ENCODE data around the gene CIT. TPM values are rescaled to one million over a fixed set of nuclear protein-coding genes. Genes with fewer than 3 reads are reported as not detected.

The CIT gene
- total and polyA plus RNA-seq, 9 of the 15 experiments (the other 6 are each of a cell fraction or from before 2014, with no cell fraction given) = 1.1 to 46.7 (median 21.3) TPM

DNA sequence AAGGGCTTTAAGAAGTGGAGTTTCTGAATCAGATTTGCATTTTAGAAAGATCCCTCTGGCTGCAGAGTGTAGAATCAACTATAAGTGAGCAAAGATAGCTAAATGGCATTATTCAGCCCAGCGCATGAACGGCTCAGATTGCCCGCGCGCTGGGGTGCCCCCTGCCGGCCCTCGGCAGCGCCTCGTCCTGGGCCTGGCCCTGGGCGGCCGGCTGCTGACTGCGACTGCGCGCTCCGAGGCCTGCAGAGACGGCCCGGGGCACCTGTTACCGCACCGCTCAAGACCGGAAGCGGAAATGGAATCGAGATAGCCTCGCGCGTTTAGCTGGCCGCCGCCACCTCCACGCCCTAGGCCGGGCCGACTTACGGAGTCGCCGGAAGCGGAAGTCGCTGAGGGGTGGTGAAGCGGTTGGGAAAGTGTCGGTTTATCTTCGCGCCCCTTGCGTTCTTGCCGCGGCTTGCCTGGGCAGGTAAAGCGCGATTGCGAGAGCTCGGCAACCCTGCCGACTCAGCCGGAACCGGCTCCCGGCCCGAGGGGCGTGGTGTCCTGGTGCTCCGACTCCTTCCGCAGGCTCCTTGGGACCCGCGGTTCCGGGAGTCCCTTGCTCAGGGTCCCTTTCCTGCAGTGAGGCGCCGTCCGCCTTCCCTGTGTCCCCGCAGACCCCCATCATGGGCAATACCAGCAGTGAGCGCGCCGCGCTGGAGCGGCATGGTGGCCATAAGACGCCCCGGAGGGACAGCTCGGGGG is 209.4 kb downstream of the CIT start, which contains the start of gene PRKAB1 (continued):
- TF ChIP-seq, protein P1, sequence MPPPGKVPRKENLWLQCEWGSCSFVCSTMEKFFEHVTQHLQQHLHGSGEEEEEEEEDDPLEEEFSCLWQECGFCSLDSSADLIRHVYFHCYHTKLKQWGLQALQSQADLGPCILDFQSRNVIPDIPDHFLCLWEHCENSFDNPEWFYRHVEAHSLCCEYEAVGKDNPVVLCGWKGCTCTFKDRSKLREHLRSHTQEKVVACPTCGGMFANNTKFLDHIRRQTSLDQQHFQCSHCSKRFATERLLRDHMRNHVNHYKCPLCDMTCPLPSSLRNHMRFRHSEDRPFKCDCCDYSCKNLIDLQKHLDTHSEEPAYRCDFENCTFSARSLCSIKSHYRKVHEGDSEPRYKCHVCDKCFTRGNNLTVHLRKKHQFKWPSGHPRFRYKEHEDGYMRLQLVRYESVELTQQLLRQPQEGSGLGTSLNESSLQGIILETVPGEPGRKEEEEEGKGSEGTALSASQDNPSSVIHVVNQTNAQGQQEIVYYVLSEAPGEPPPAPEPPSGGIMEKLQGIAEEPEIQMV (tag; conservative IDR thresholded peaks at IDR 0.05; ENCODE audit: low read depth) = no peak
- peak; percentile 97 for TF ChIP-seq CXXC5 (CRISPR knock-in tag; IDR thresholded peaks at IDR 0.05)
- TF ChIP-seq, protein P2, sequence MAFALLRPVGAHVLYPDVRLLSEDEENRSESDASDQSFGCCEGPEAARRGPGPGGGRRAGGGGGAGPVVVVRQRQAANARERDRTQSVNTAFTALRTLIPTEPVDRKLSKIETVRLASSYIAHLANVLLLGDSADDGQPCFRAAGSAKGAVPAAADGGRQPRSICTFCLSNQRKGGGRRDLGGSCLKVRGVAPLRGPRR (CRISPR knock-in tag; IDR thresholded peaks at IDR 0.05) = no peak; the same call in 1 of the 2 replicates
- TF ChIP-seq XRCC4 (IDR thresholded peaks at IDR 0.05; ENCODE audit: extremely low read depth, insufficient read depth, insufficient read length) = no peak
- TF ChIP-seq, protein P3, sequence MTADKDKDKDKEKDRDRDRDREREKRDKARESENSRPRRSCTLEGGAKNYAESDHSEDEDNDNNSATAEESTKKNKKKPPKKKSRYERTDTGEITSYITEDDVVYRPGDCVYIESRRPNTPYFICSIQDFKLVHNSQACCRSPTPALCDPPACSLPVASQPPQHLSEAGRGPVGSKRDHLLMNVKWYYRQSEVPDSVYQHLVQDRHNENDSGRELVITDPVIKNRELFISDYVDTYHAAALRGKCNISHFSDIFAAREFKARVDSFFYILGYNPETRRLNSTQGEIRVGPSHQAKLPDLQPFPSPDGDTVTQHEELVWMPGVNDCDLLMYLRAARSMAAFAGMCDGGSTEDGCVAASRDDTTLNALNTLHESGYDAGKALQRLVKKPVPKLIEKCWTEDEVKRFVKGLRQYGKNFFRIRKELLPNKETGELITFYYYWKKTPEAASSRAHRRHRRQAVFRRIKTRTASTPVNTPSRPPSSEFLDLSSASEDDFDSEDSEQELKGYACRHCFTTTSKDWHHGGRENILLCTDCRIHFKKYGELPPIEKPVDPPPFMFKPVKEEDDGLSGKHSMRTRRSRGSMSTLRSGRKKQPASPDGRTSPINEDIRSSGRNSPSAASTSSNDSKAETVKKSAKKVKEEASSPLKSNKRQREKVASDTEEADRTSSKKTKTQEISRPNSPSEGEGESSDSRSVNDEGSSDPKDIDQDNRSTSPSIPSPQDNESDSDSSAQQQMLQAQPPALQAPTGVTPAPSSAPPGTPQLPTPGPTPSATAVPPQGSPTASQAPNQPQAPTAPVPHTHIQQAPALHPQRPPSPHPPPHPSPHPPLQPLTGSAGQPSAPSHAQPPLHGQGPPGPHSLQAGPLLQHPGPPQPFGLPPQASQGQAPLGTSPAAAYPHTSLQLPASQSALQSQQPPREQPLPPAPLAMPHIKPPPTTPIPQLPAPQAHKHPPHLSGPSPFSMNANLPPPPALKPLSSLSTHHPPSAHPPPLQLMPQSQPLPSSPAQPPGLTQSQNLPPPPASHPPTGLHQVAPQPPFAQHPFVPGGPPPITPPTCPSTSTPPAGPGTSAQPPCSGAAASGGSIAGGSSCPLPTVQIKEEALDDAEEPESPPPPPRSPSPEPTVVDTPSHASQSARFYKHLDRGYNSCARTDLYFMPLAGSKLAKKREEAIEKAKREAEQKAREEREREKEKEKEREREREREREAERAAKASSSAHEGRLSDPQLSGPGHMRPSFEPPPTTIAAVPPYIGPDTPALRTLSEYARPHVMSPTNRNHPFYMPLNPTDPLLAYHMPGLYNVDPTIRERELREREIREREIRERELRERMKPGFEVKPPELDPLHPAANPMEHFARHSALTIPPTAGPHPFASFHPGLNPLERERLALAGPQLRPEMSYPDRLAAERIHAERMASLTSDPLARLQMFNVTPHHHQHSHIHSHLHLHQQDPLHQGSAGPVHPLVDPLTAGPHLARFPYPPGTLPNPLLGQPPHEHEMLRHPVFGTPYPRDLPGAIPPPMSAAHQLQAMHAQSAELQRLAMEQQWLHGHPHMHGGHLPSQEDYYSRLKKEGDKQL (CRISPR knock-in tag; IDR thresholded peaks at IDR 0.05; ENCODE audit: borderline replicate concordance) = no peak
- TF ChIP-seq, protein P4, sequence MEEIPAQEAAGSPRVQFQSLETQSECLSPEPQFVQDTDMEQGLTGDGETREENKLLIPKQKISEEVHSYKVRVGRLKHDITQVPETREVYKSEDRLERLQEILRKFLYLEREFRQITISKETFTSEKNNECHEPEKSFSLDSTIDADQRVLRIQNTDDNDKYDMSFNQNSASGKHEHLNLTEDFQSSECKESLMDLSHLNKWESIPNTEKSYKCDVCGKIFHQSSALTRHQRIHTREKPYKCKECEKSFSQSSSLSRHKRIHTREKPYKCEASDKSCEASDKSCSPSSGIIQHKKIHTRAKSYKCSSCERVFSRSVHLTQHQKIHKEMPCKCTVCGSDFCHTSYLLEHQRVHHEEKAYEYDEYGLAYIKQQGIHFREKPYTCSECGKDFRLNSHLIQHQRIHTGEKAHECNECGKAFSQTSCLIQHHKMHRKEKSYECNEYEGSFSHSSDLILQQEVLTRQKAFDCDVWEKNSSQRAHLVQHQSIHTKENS (CRISPR knock-in tag; IDR thresholded peaks at IDR 0.05) = no peak
- no peak for TF ChIP-seq ZNF124 (CRISPR knock-in tag; IDR thresholded peaks at IDR 0.05)
- no peak; the same call in 1 of the 2 replicates for TF ChIP-seq CBX5 (IDR thresholded peaks at IDR 0.05; ENCODE audit: borderline replicate concordance, low read depth)
- TF ChIP-seq DPF2 (IDR thresholded peaks at IDR 0.05) = 0 out of 2 replicates have a peak, but pooled peaks have one; percentile 36
- TF ChIP-seq FOXK2 (conservative IDR thresholded peaks at IDR 0.05 in 1 of 2, IDR thresholded peaks at IDR 0.05 in 1 of 2; ENCODE audit: low read depth in 2 of 2) = peak in 1 of 2 experiments; percentile 48; a peak in 2 of 4 replicates
- TF ChIP-seq, protein P5, sequence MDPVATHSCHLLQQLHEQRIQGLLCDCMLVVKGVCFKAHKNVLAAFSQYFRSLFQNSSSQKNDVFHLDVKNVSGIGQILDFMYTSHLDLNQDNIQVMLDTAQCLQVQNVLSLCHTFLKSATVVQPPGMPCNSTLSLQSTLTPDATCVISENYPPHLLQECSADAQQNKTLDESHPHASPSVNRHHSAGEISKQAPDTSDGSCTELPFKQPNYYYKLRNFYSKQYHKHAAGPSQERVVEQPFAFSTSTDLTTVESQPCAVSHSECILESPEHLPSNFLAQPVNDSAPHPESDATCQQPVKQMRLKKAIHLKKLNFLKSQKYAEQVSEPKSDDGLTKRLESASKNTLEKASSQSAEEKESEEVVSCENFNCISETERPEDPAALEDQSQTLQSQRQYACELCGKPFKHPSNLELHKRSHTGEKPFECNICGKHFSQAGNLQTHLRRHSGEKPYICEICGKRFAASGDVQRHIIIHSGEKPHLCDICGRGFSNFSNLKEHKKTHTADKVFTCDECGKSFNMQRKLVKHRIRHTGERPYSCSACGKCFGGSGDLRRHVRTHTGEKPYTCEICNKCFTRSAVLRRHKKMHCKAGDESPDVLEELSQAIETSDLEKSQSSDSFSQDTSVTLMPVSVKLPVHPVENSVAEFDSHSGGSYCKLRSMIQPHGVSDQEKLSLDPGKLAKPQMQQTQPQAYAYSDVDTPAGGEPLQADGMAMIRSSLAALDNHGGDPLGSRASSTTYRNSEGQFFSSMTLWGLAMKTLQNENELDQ (CRISPR knock-in tag; IDR thresholded peaks at IDR 0.05; ENCODE audit: borderline replicate concordance) = no peak
- TF ChIP-seq HDAC6 (IDR thresholded peaks at IDR 0.05; ENCODE audit: low read depth, low read length) = no peak
- TF ChIP-seq, protein P6, sequence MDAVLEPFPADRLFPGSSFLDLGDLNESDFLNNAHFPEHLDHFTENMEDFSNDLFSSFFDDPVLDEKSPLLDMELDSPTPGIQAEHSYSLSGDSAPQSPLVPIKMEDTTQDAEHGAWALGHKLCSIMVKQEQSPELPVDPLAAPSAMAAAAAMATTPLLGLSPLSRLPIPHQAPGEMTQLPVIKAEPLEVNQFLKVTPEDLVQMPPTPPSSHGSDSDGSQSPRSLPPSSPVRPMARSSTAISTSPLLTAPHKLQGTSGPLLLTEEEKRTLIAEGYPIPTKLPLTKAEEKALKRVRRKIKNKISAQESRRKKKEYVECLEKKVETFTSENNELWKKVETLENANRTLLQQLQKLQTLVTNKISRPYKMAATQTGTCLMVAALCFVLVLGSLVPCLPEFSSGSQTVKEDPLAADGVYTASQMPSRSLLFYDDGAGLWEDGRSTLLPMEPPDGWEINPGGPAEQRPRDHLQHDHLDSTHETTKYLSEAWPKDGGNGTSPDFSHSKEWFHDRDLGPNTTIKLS (IDR thresholded peaks at IDR 0.05; ENCODE audit: borderline replicate concordance, low read depth) = peak; percentile 85

Data from K562 (cell line).